Liver (tissue), 3 donors: ENCODE data around the gene KRT71.

Source experiments
- EGR1 ChIP-seq, 2 donors: IDR thresholded peaks; 2 replicates each; pipeline ENCODE4 v1.6.1; 2016 to 2018; ENCODE audit warnings: antibody characterized with exemption in 2 of 2, low read depth in 2 of 2
- FOXA1 ChIP-seq: IDR thresholded peaks from 2 replicates; pipeline ENCODE4 v1.6.1; 2016; ENCODE audit warnings: antibody characterized with exemption
- FOXA2 ChIP-seq: IDR thresholded peaks from 2 replicates; pipeline ENCODE4 v1.6.1; 2016; ENCODE audit warnings: antibody characterized with exemption
- GABPA ChIP-seq, 2 donors: IDR thresholded peaks in 1 of 2; conservative IDR thresholded peaks in 1 of 2; 2 replicates each; pipeline ENCODE4 v1.6.1; 2016; ENCODE audit warnings: antibody characterized with exemption in 2 of 2, mild to moderate bottlenecking in 1 of 2, moderate library complexity in 1 of 2
- JUND ChIP-seq, 2 donors: IDR thresholded peaks; 2 replicates each; pipeline ENCODE4 v1.6.1; 2016; ENCODE audit warnings: antibody characterized with exemption in 2 of 2
- RAD21 ChIP-seq, 2 donors: IDR thresholded peaks; 2 replicates each; pipeline ENCODE4 v1.6.1; 2016; ENCODE audit warnings: antibody characterized with exemption in 2 of 2, mild to moderate bottlenecking in 2 of 2
- RXRA ChIP-seq, 2 donors: IDR thresholded peaks; 2 replicates each; pipeline ENCODE4 v1.6.1; 2017 to 2018; ENCODE audit warnings: antibody characterized with exemption in 2 of 2, mild to moderate bottlenecking in 1 of 2
- SP1 ChIP-seq: IDR thresholded peaks from 2 replicates; pipeline ENCODE4 v1.6.1; 2018; ENCODE audit warnings: antibody characterized with exemption, mild to moderate bottlenecking
- YY1 ChIP-seq: IDR thresholded peaks from 2 replicates; pipeline ENCODE4 v1.6.1; 2016; ENCODE audit warnings: antibody characterized with exemption, mild to moderate bottlenecking
- TF ChIP-seq, protein P1 (sequence below): fragments of 150-350 bp; IDR thresholded peaks from 2 replicates; pipeline ENCODE4 v1.5.1; 2017; ENCODE audit warnings: improper control_type of control experiment, low read depth, low read length; ENCODE audit not compliant: missing input control
- TF ChIP-seq, protein P2 (sequence below): IDR thresholded peaks from 2 replicates; pipeline ENCODE4 v1.6.1; 2016; ENCODE audit warnings: antibody characterized with exemption, mild to moderate bottlenecking
- TF ChIP-seq, protein P3 (sequence below): IDR thresholded peaks from 2 replicates; pipeline ENCODE4 v1.6.1; 2016; ENCODE audit warnings: antibody characterized with exemption
- TF ChIP-seq, protein P4 (sequence below): IDR thresholded peaks from 2 replicates; pipeline ENCODE4 v1.6.1; 2016; ENCODE audit warnings: antibody characterized with exemption
- donor health status: healthy.
- donor health status: healthy.

DNA sequence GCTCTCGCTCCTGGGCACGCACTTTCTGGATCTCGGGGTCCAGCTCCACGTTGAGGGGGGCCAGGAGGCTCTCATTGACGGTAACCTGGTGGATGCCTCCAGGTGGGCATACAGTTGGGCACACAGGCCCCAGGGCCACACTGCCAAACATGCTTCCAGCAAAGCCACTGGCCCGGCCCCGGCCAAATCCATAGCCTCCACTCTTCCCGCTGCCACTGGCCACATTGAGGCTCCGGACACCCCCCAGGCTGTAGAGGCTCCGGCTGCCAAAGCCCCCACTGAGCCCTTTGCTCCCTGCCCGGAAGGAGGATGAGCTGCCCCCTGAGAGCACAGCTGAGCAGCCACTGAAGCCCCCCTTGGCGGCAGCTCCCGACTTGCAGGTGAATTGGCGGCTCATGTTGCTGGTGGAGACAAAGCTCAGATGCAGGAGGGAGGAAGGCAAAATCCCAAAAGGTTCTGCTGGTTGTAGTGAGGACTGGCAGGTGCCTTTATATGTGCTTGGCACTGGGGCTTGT is at the start of gene KRT71:
- TF ChIP-seq, protein P1, sequence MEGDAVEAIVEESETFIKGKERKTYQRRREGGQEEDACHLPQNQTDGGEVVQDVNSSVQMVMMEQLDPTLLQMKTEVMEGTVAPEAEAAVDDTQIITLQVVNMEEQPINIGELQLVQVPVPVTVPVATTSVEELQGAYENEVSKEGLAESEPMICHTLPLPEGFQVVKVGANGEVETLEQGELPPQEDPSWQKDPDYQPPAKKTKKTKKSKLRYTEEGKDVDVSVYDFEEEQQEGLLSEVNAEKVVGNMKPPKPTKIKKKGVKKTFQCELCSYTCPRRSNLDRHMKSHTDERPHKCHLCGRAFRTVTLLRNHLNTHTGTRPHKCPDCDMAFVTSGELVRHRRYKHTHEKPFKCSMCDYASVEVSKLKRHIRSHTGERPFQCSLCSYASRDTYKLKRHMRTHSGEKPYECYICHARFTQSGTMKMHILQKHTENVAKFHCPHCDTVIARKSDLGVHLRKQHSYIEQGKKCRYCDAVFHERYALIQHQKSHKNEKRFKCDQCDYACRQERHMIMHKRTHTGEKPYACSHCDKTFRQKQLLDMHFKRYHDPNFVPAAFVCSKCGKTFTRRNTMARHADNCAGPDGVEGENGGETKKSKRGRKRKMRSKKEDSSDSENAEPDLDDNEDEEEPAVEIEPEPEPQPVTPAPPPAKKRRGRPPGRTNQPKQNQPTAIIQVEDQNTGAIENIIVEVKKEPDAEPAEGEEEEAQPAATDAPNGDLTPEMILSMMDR: no peak
- no peak for TF ChIP-seq RAD21 (IDR thresholded peaks at IDR 0.05)
- TF ChIP-seq, protein P2, sequence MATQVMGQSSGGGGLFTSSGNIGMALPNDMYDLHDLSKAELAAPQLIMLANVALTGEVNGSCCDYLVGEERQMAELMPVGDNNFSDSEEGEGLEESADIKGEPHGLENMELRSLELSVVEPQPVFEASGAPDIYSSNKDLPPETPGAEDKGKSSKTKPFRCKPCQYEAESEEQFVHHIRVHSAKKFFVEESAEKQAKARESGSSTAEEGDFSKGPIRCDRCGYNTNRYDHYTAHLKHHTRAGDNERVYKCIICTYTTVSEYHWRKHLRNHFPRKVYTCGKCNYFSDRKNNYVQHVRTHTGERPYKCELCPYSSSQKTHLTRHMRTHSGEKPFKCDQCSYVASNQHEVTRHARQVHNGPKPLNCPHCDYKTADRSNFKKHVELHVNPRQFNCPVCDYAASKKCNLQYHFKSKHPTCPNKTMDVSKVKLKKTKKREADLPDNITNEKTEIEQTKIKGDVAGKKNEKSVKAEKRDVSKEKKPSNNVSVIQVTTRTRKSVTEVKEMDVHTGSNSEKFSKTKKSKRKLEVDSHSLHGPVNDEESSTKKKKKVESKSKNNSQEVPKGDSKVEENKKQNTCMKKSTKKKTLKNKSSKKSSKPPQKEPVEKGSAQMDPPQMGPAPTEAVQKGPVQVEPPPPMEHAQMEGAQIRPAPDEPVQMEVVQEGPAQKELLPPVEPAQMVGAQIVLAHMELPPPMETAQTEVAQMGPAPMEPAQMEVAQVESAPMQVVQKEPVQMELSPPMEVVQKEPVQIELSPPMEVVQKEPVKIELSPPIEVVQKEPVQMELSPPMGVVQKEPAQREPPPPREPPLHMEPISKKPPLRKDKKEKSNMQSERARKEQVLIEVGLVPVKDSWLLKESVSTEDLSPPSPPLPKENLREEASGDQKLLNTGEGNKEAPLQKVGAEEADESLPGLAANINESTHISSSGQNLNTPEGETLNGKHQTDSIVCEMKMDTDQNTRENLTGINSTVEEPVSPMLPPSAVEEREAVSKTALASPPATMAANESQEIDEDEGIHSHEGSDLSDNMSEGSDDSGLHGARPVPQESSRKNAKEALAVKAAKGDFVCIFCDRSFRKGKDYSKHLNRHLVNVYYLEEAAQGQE: no peak
- no peak for TF ChIP-seq JUND (IDR thresholded peaks at IDR 0.05)
- TF ChIP-seq SP1: no peak
- TF ChIP-seq FOXA2: no peak
- TF ChIP-seq EGR1 (IDR thresholded peaks at IDR 0.05; ENCODE audit: low read depth in 2 of 2): no peak
- TF ChIP-seq FOXA1: no peak
- TF ChIP-seq RXRA (IDR thresholded peaks at IDR 0.05): no peak
- TF ChIP-seq, protein P3, sequence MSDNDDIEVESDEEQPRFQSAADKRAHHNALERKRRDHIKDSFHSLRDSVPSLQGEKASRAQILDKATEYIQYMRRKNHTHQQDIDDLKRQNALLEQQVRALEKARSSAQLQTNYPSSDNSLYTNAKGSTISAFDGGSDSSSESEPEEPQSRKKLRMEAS: no peak
- TF ChIP-seq GABPA (IDR thresholded peaks at IDR 0.05 in 1 of 2, conservative IDR thresholded peaks at IDR 0.05 in 1 of 2): no peak
- TF ChIP-seq, protein P4, sequence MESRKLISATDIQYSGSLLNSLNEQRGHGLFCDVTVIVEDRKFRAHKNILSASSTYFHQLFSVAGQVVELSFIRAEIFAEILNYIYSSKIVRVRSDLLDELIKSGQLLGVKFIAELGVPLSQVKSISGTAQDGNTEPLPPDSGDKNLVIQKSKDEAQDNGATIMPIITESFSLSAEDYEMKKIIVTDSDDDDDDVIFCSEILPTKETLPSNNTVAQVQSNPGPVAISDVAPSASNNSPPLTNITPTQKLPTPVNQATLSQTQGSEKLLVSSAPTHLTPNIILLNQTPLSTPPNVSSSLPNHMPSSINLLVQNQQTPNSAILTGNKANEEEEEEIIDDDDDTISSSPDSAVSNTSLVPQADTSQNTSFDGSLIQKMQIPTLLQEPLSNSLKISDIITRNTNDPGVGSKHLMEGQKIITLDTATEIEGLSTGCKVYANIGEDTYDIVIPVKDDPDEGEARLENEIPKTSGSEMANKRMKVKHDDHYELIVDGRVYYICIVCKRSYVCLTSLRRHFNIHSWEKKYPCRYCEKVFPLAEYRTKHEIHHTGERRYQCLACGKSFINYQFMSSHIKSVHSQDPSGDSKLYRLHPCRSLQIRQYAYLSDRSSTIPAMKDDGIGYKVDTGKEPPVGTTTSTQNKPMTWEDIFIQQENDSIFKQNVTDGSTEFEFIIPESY: no peak
- no peak for TF ChIP-seq YY1
